ENCODE data around the gene LGMN.
A peak's percentile ranks its signal among the peaks of the same experiment; 100 is the strongest.

Gene LGMN

GRCh38 chr14:92755495-92755894 is 7.1 kb upstream of the LGMN start (continued):
- TF ChIP-seq ZNF518A (tag by site-specific recombination; conservative IDR thresholded peaks at IDR 0.05; ENCODE audit: low read depth) (peak; percentile 56), ZBTB21 (tag by site-specific recombination; IDR thresholded peaks at IDR 0.05) (peak; percentile 78), HOXC10 (CRISPR knock-in tag; IDR thresholded peaks at IDR 0.05) (no peak), ZNF416 (tag by site-specific recombination; IDR thresholded peaks at IDR 0.05) (no peak), KLF17 (tag by site-specific recombination; IDR thresholded peaks at IDR 0.05) (no peak), SCRT2 (tag by site-specific recombination; IDR thresholded peaks at IDR 0.05) (peak; percentile 26; the same call in 1 of the 2 replicates), ZNF10 (tag by site-specific recombination; IDR thresholded peaks at IDR 0.05) (no peak), ATF2 (tag by site-specific recombination; IDR thresholded peaks at IDR 0.05; ENCODE audit: low read depth) (peak; percentile 72), ZNF596 (tag by site-specific recombination; IDR thresholded peaks at IDR 0.05) (no peak), ZNF692 (tag by site-specific recombination; IDR thresholded peaks at IDR 0.05) (peak; percentile 49), ZNF335 (tag by site-specific recombination; conservative IDR thresholded peaks at IDR 0.05) (peak; percentile 62; the same call in 1 of the 2 replicates), ZNF16 (tag by site-specific recombination; IDR thresholded peaks at IDR 0.05; ENCODE audit: low read depth) (no peak), ZNF202 (tag by site-specific recombination; IDR thresholded peaks at IDR 0.05; ENCODE audit: borderline replicate concordance) (no peak), ZNF169 (tag by site-specific recombination; IDR thresholded peaks at IDR 0.05) (no peak), ZNF449 (tag by site-specific recombination; IDR thresholded peaks at IDR 0.05) (no peak), OVOL3 (tag by site-specific recombination; IDR thresholded peaks at IDR 0.05) (no peak), ZNF223 (tag by site-specific recombination; IDR thresholded peaks at IDR 0.05) (no peak), AEBP2 (tag by site-specific recombination; IDR thresholded peaks at IDR 0.05; ENCODE audit: borderline replicate concordance) (no peak), ZNF791 (tag by site-specific recombination; IDR thresholded peaks at IDR 0.05) (no peak), ZNF37A (tag by site-specific recombination; IDR thresholded peaks at IDR 0.05) (no peak), ZNF214 (tag by site-specific recombination; IDR thresholded peaks at IDR 0.05; ENCODE audit: borderline replicate concordance) (no peak), GLIS2 (tag by site-specific recombination; IDR thresholded peaks at IDR 0.05) (no peak), OSR2 (tag by site-specific recombination; IDR thresholded peaks at IDR 0.05) (no peak), ZNF112 (tag by site-specific recombination; IDR thresholded peaks at IDR 0.05) (no peak), ZNF133 (tag by site-specific recombination; IDR thresholded peaks at IDR 0.05) (no peak), ZNF132 (tag by site-specific recombination; IDR thresholded peaks at IDR 0.05; ENCODE audit: borderline replicate concordance) (no peak)

All from HEK293 (cell line).